Activated naive CD4-positive, alpha-beta T cell treated with anti-CD3 and anti-CD28 coated beads, Interleukin-2, amount 50 U/mL, for 16 hours (primary cell): ENCODE results near the gene ITGB4.

Experiments used
- DNase-seq: peaks from one replicate; pipeline ENCODE4 v3.0.0-alpha.2; 2020

ITGB4 gene

GRCh38 chr17:75698659-75699058 lies 22.6 kb upstream of the ITGB4 start:
- DNase-seq, result no peak

- DNase-seq, result no peak
Observed at GRCh38 chr17:75701288-75701687, 20.0 kb upstream of the ITGB4 start.

GRCh38 chr17:75703191-75703590 lies 18.1 kb upstream of the ITGB4 start:
- no peak for DNase-seq

- no peak for DNase-seq
Observed at GRCh38 chr17:75703591-75703990, 17.7 kb upstream of the ITGB4 start.

- DNase-seq, result no peak
Observed at GRCh38 chr17:75704963-75705875, 16.0 kb upstream of the ITGB4 start.

GRCh38 chr17:75706042-75706728 lies 15.1 kb upstream of the ITGB4 start:
- DNase-seq, result no peak

- DNase-seq, result no peak
Observed at GRCh38 chr17:75707079-75707571, 14.1 kb upstream of the ITGB4 start.

- DNase-seq, result no peak
Observed at GRCh38 chr17:75712446-75712845, 8.8 kb upstream of the ITGB4 start.

GRCh38 chr17:75719732-75720131 lies 1.5 kb upstream of the ITGB4 start:
- no peak for DNase-seq

GRCh38 chr17:75721463-75722011 lies 278 bp downstream of the ITGB4 start:
- DNase-seq, result no peak

- DNase-seq, result no peak
Observed at GRCh38 chr17:75722076-75722475, 817 bp downstream of the ITGB4 start.

- DNase-seq, result no peak
Observed at GRCh38 chr17:75722542-75723095, 1.4 kb downstream of the ITGB4 start.

GRCh38 chr17:75723171-75723930 lies 2.1 kb downstream of the ITGB4 start:
- DNase-seq, result no peak

GRCh38 chr17:75724016-75725003 lies 3.1 kb downstream of the ITGB4 start:
- DNase-seq, result no peak

- no peak for DNase-seq
Observed at GRCh38 chr17:75725504-75725903, 4.2 kb downstream of the ITGB4 start.

GRCh38 chr17:75727391-75727790 lies 6.1 kb downstream of the ITGB4 start:
- DNase-seq, result no peak

GRCh38 chr17:75729351-75729750 lies 8.1 kb downstream of the ITGB4 start:
- DNase-seq, result no peak

- DNase-seq, result no peak
Observed at GRCh38 chr17:75730065-75730464, 8.8 kb downstream of the ITGB4 start.

- no peak for DNase-seq
Observed at GRCh38 chr17:75731086-75731715, 9.9 kb downstream of the ITGB4 start.

GRCh38 chr17:75731716-75732498 lies 10.6 kb downstream of the ITGB4 start:
- DNase-seq, result no peak
